HepG2 (cell line): ENCODE results near the gene PLXNC1. TPM values are rescaled to one million over a fixed set of nuclear protein-coding genes. Genes with fewer than 3 reads are reported as not detected.

ENCODE experiments used
- ATAC-seq: fragments of 200-7000 bp; cut with Tn5 transposase; 3 replicates; pipeline ENCODE4 v1.9.1; 2020; ENCODE audit warnings: mild to moderate bottlenecking, moderate library complexity
- BruUV-seq: library from RNA; stranded (reverse); fragments of 400-500 nt; replicated peaks from 2 replicates; lab custom pipeline; 2021; lab: Mats Ljungman, UMichigan
- CTCF ChIA-PET: fragments of 300-600 bp; formaldehyde crosslinking; extraction: SDS; loops from one replicate; lab custom pipeline; 2021; ENCODE audit warnings: low total read pairs, inconsistent platforms, low intra/inter-chr PET ratio; lab: Yijun Ruan, JAX
- POLR2A ChIA-PET: fragments of 350-600 bp; sonication (Branson Sonifier 250); formaldehyde crosslinking; loops from one replicate; lab custom pipeline; 2020; ENCODE audit warnings: antibody characterized with exemption, inconsistent platforms; lab: Yijun Ruan, JAX
- DNase-seq: peaks from one replicate; pipeline ENCODE4 v3.0.0-alpha.2; 2015; ENCODE audit warnings: low spot score
- FAIRE-seq: peaks from 3 replicates; lab custom pipeline; 2011; peaks lifted over from hg19 to GRCh38; lab: Jason Lieb, UNC
- H2AFZ ChIP-seq: one replicate; pipeline ENCODE4 v1.6.1; 2011; ENCODE audit warnings: low read length, inconsistent platforms
- H3K27ac ChIP-seq: fragments of 300-600 bp; 3 replicates; pipeline ENCODE4 v1.8.0; 2011; ENCODE audit warnings: mixed run types, mild to moderate bottlenecking, mixed read lengths, low read length, inconsistent platforms; ENCODE audit not compliant: insufficient read depth; ENCODE audit errors: extremely low read length
- H3K27me3 ChIP-seq, 2 experiments: fragments of 200-600 bp in 1 of 2; 2 replicates in 1 of 2; 3 replicates in 1 of 2; pipeline versions ENCODE4 v1.6.0 to v1.8.0; 2011; ENCODE audit warnings: low read length in 2 of 2, mild to moderate bottlenecking in 2 of 2, moderate library complexity in 2 of 2, inconsistent platforms in 1 of 2; ENCODE audit not compliant: insufficient read depth in 2 of 2, control insufficient read depth in 1 of 2
- H3K36me3 ChIP-seq, 2 experiments: fragments of 200-600 bp in 1 of 2; replicated peaks in 1 of 2; 2 replicates in 1 of 2; 3 replicates in 1 of 2; pipeline versions ENCODE4 v1.5.1 to v1.8.0; 2011; ENCODE audit warnings: low read length in 2 of 2, inconsistent platforms in 1 of 2; ENCODE audit not compliant: insufficient read depth in 2 of 2, control insufficient read depth in 1 of 2
- H3K4me1 ChIP-seq: 2 replicates; pipeline ENCODE4 v1.5.1; 2012; ENCODE audit warnings: low read length, inconsistent platforms; ENCODE audit not compliant: insufficient read depth
- H3K4me2 ChIP-seq: 2 replicates; pipeline ENCODE4 v1.6.0; 2011; ENCODE audit warnings: low read depth, low read length, inconsistent platforms
- H3K4me3 ChIP-seq, 3 experiments: fragments of 200-600 bp in 1 of 3; sonication (generic), shearing (Covaris generic) in 1 of 3; replicated peaks in 1 of 3; 2 replicates each; pipeline ENCODE4 v1.5.1; 2011 to 2016; ENCODE audit warnings: low read length in 3 of 3, inconsistent platforms in 2 of 3, low read depth in 2 of 3, mild to moderate bottlenecking in 2 of 3, control low read depth in 1 of 3, mixed read lengths in 1 of 3; ENCODE audit not compliant: insufficient read depth in 1 of 3
- H3K79me2 ChIP-seq: one replicate; pipeline ENCODE4 v1.6.1; 2011; ENCODE audit warnings: low read length, inconsistent platforms; ENCODE audit not compliant: insufficient read depth
- H3K9ac ChIP-seq: 2 replicates; pipeline ENCODE4 v1.6.0; 2011; ENCODE audit warnings: mild to moderate bottlenecking, low read depth, low read length, inconsistent platforms; ENCODE audit not compliant: insufficient read depth
- H3K9me3 ChIP-seq: 2 replicates; pipeline ENCODE4 v1.5.1; 2012; ENCODE audit warnings: mild to moderate bottlenecking, low read length
- H4K20me1 ChIP-seq: 2 replicates; pipeline ENCODE4 v1.6.0; 2011; ENCODE audit warnings: inconsistent platforms, mild to moderate bottlenecking, low read length, moderate library complexity; ENCODE audit not compliant: insufficient read depth
- ARNTL ChIP-seq: sonication (generic); formaldehyde crosslinking; IDR thresholded peaks from 2 replicates; pipeline ENCODE4 v1.4.0; 2020; ENCODE audit warnings: mild to moderate bottlenecking, missing genetic modification reagents
- BATF2 ChIP-seq: sonication (generic); formaldehyde crosslinking; IDR thresholded peaks from 2 replicates; pipeline ENCODE4 v1.8.0; 2022; ENCODE audit warnings: mild to moderate bottlenecking, missing genetic modification reagents, moderate library complexity
- BRCA1 ChIP-seq: sonication (generic); formaldehyde crosslinking; IDR thresholded peaks from 2 replicates; pipeline ENCODE4 v1.4.0; 2020; ENCODE audit warnings: missing genetic modification reagents
- HNF1B ChIP-seq: sonication (generic); formaldehyde crosslinking; IDR thresholded peaks from 2 replicates; pipeline ENCODE4 v1.5.1; 2020; ENCODE audit warnings: mild to moderate bottlenecking, moderate library complexity, missing genetic modification reagents
- HNF4A ChIP-seq: sonication (generic); formaldehyde crosslinking; IDR thresholded peaks from 2 replicates; pipeline ENCODE4 v1.4.0; 2020; ENCODE audit warnings: missing genetic modification reagents
- JDP2 ChIP-seq: sonication (generic); formaldehyde crosslinking; IDR thresholded peaks from 2 replicates; pipeline ENCODE4 v1.8.1; 2022; ENCODE audit warnings: missing genetic modification reagents, borderline replicate concordance
- PRDM15 ChIP-seq: sonication (generic); formaldehyde crosslinking; IDR thresholded peaks from 2 replicates; pipeline ENCODE4 v1.4.0; 2020; ENCODE audit warnings: missing genetic modification reagents
- TGIF2 ChIP-seq: IDR thresholded peaks from 2 replicates; pipeline ENCODE4 v1.6.1; 2016; ENCODE audit warnings: control low read depth, missing compliant biosample characterization
- U2AF1 ChIP-seq: fragments of 200-400 bp; formaldehyde crosslinking; optimal IDR thresholded peaks from 2 replicates; pipeline ENCODE3; 2017; ENCODE audit warnings: mild to moderate bottlenecking, low read depth, low read length
- ZFP41 ChIP-seq: sonication (generic); formaldehyde crosslinking; IDR thresholded peaks from 2 replicates; pipeline ENCODE4 v1.4.0; 2020; ENCODE audit warnings: mild to moderate bottlenecking, missing genetic modification reagents, borderline replicate concordance
- ZKSCAN8 ChIP-seq: IDR thresholded peaks from 2 replicates; pipeline ENCODE4 v1.6.1; 2016; ENCODE audit warnings: borderline replicate concordance, missing genetic modification reagents, missing compliant biosample characterization
- ZNF354B ChIP-seq: sonication (generic); formaldehyde crosslinking; IDR thresholded peaks from 2 replicates; pipeline ENCODE4 v1.8.0; 2022; ENCODE audit warnings: mild to moderate bottlenecking, missing genetic modification reagents
- ZNF678 ChIP-seq: sonication (generic); formaldehyde crosslinking; IDR thresholded peaks from 2 replicates; pipeline ENCODE4 v1.4.0; 2020; ENCODE audit warnings: mild to moderate bottlenecking, missing genetic modification reagents
- ZNF740 ChIP-seq: sonication (generic); formaldehyde crosslinking; IDR thresholded peaks from 2 replicates; pipeline ENCODE4 v1.4.0; 2020; ENCODE audit warnings: missing genetic modification reagents
- ZUFSP ChIP-seq: sonication (generic); formaldehyde crosslinking; IDR thresholded peaks from 2 replicates; pipeline ENCODE4 v1.9.0; 2021; ENCODE audit warnings: missing genetic modification reagents, mild to moderate bottlenecking, borderline replicate concordance
- WGBS: methylation state at CpG from one replicate; pipeline ENCODE4 v1.1.6; 2017; ENCODE audit warnings: low lambda C conversion rate; 5-methylcytosine and 5-hydroxymethylcytosine counted together
- in situ Hi-C: cut with HindIII; loops from 2 replicates; pipeline ENCODE4 v1.10.0; 2017; ENCODE audit warnings: low pct_unique_long_range_greater_than_20kb; ENCODE audit not compliant: extremely low pct_ligation_motif_present
- intact Hi-C: fragments of 100-400 bp; cut with micrococcal nuclease; formaldehyde crosslinking; loops from one replicate; pipeline ENCODE4 v1.10.0; 2022; ENCODE audit not compliant: unreplicated experiment
- polyA plus RNA-seq, 8 experiments: library from polyadenylated mRNA; depleted of rRNA in 3 of 8; stranded (reverse) in 7 of 8; unstranded in 1 of 8; fragments of >200 nt; fragmentation: Illumina TruSeq in 4 of 8; extraction: Trizol in 4 of 8; gene quantifications; 2 replicates each; pipeline versions ENCODE4 v1.2.1 to v1.2.3, GENCODE V29; 2011 to 2016; ENCODE audit warnings: low read depth in 4 of 8, missing spikeins in 1 of 8, mixed read lengths in 1 of 8; ENCODE audit not compliant: insufficient read depth in 1 of 8
- total RNA-seq, 5 experiments: library from RNA; depleted of rRNA; stranded (reverse); fragments of >200 nt; fragmentation: Illumina TruSeq; extraction: Trizol; gene quantifications; 2 replicates each; pipeline ENCODE4 v1.2.3, GENCODE V29; 2016; ENCODE audit warnings: low read depth in 1 of 5

PLXNC1 gene
- total and polyA plus RNA-seq, 2 of the 13 experiments (the other 11 are each of a cell fraction or from before 2014, with no cell fraction given), result 6.6 to 11.2 TPM

- no peak for TF ChIP-seq ZUFSP
- no peak for TF ChIP-seq ZFP41 (CRISPR knock-in tag)
- no peak for TF ChIP-seq U2AF1
These were observed 23.7 kb downstream of the PLXNC1 start (continued) for GRCh38 chr12:94172031-94172430.

GRCh38 chr12:94172973-94173372 is 24.6 kb downstream of the PLXNC1 start:
- 3% methylated on average over 9 of the region's 9 CpGs for WGBS
- in situ Hi-C loops (loop anchor here (5.0 kb wide), 1 partner anchor 59 kb away; no protein-coding TSS in a partner anchor), intact Hi-C loops (loop anchor here (1.0 kb wide), 3 partner anchors 10 to 57 kb away; no protein-coding TSS in a partner anchor)
- no peaks in the 10 kb centered on the region for H3K27me3 ChIP-seq
- H3K4me3 ChIP-seq, result no peak overlapping the region
- CTCF ChIA-PET, result interaction anchor here (1.4 kb wide), 1 partner anchor 11 kb away, joined by 4 read pairs; no protein-coding TSS in a partner anchor
- peak; percentile 94 for DNase-seq
- H3K27ac ChIP-seq, result peak overlapping the region; percentile 59
- peaks cover 0 to 4% of the 10 kb centered on the region in 2 experiments; a peak in 3 of 5 replicates for H3K36me3 ChIP-seq
- no peak overlapping the region for H3K9ac ChIP-seq
- ATAC-seq, result peak; percentile 93
- H4K20me1 ChIP-seq, result no peaks in the 10 kb centered on the region
- H3K4me2 ChIP-seq, result peak overlapping the region; percentile 55
- no peaks in the 10 kb centered on the region for H3K79me2 ChIP-seq
- no peak overlapping the region for H2AFZ ChIP-seq
- H3K4me1 ChIP-seq, result peaks cover 60% of the 10 kb centered on the region
- H3K9me3 ChIP-seq, result peaks cover 5% of the 10 kb centered on the region
- no TSS peak for BruUV-seq
- peak; percentile 94 for FAIRE-seq
- POLR2A ChIA-PET, result interaction anchor here (0.9 to 4.2 kb wide), 4 partner anchors 10 to 29 kb away, joined by 3 to 40 read pairs (median 20); no protein-coding TSS in a partner anchor
- TF ChIP-seq JDP2 (CRISPR knock-in tag), result no peak
- peak; percentile 71 for TF ChIP-seq HNF4A (CRISPR knock-in tag)
- TF ChIP-seq ZNF354B (CRISPR knock-in tag), result no peak
- TF ChIP-seq ZNF678 (CRISPR knock-in tag), result no peak
- TF ChIP-seq ZKSCAN8, result peak; percentile 47; the same call in 1 of the 2 replicates
- TF ChIP-seq BATF2 (CRISPR knock-in tag), result no peak
- TF ChIP-seq ARNTL (CRISPR knock-in tag), result no peak
- no peak for TF ChIP-seq PRDM15 (CRISPR knock-in tag)
- TF ChIP-seq BRCA1 (CRISPR knock-in tag), result no peak
- TF ChIP-seq ZNF740 (CRISPR knock-in tag), result no peak
- TF ChIP-seq TGIF2 (CRISPR knock-in tag), result no peak
- 0 out of 2 replicates have a peak, but pooled peaks have one; percentile 34 for TF ChIP-seq HNF1B (CRISPR knock-in tag)
